Measurements from ENCODE around the gene COL2A1. TPM values are rescaled to one million over a fixed set of nuclear protein-coding genes. Genes with fewer than 3 reads are reported as not detected.

The COL2A1 gene
- total RNA-seq, 1 experiment from 2014 or later, result 201 TPM

GRCh38 chr12:48017921-48018617 lies 13.8 kb upstream of the COL2A1 start:
- intact Hi-C loops (cut with micrococcal nuclease; ENCODE audit: unreplicated experiment), result no loop called here
- Histone ChIP-seq H3K4me3 (ENCODE audit: low read depth, low read length) (no peak overlapping the region), H3K36me3 (ENCODE audit: control insufficient read depth, insufficient read depth, low read length) (no peaks in the 10 kb centered on the region), H3K27me3 (replicated peaks; ENCODE audit: control insufficient read depth, insufficient read depth, low read length) (no peaks in the 10 kb centered on the region), H3K9me3 (no peaks in the 10 kb centered on the region), H3K4me1 (peaks cover 44% of the 10 kb centered on the region)
- peaks cover 8% of the 10 kb centered on the region for H3K36me3 Mint-ChIP-seq (ENCODE audit: insufficient read depth, unreplicated experiment)
- POLR2A ChIA-PET, result interaction anchor here (0.5 kb wide), 1 partner anchor 113 kb away, joined by 4 read pairs; the partner anchor contains the start of gene VDR
- CTCF ChIA-PET, result interaction anchor here (1.0 kb wide), 1 partner anchor 47 kb away, joined by 3 read pairs; no protein-coding TSS in a partner anchor
- DNase-seq, result no peak
- no peaks in the 10 kb centered on the region for H3K9me3 Mint-ChIP-seq (ENCODE audit: unreplicated experiment)
- no peak overlapping the region for H3K4me3 Mint-ChIP-seq (ENCODE audit: unreplicated experiment)
- BruUV-seq (replicated peaks), result no TSS peak
- peaks cover 52% of the 10 kb centered on the region for H3K4me1 Mint-ChIP-seq (ENCODE audit: low read depth, unreplicated experiment)
- no peaks in the 10 kb centered on the region for H3K27me3 Mint-ChIP-seq (ENCODE audit: insufficient read depth, unreplicated experiment)
- TF ChIP-seq CTCF (IDR thresholded peaks at IDR 0.05; ENCODE audit: insufficient read depth in 1 of 2, low read depth in 1 of 2, low read length in 1 of 2, severe bottlenecking in 1 of 2, unreplicated experiment in 1 of 2), result no peak
- no peak overlapping the region for H3K27ac Mint-ChIP-seq (ENCODE audit: unreplicated experiment)

- DNase-seq, result no peak
- Mint-ChIP-seq H3K36me3 (ENCODE audit: insufficient read depth, unreplicated experiment) (peaks cover 5% of the 10 kb centered on the region), H3K9me3 (ENCODE audit: unreplicated experiment) (no peaks in the 10 kb centered on the region), H3K27ac (ENCODE audit: unreplicated experiment) (no peak overlapping the region), H3K4me1 (ENCODE audit: low read depth, unreplicated experiment) (peaks cover 46% of the 10 kb centered on the region), H3K27me3 (ENCODE audit: insufficient read depth, unreplicated experiment) (no peaks in the 10 kb centered on the region), H3K4me3 (ENCODE audit: unreplicated experiment) (no peak overlapping the region)
- H3K4me3 ChIP-seq (ENCODE audit: low read depth, low read length), result no peak overlapping the region
- H3K36me3 ChIP-seq (ENCODE audit: control insufficient read depth, insufficient read depth, low read length), result no peaks in the 10 kb centered on the region
- no peak for TF ChIP-seq CTCF (IDR thresholded peaks at IDR 0.05; ENCODE audit: insufficient read depth in 1 of 2, low read depth in 1 of 2, low read length in 1 of 2, severe bottlenecking in 1 of 2, unreplicated experiment in 1 of 2)
- POLR2A ChIA-PET, result interaction anchor here (0.5 kb wide), 1 partner anchor 112 kb away, joined by 4 read pairs; the partner anchor contains the start of gene VDR
- H3K9me3 ChIP-seq, result no peaks in the 10 kb centered on the region
- peaks cover 38% of the 10 kb centered on the region for H3K4me1 ChIP-seq
- intact Hi-C loops (cut with micrococcal nuclease; ENCODE audit: unreplicated experiment), result no loop called here
- H3K27me3 ChIP-seq (replicated peaks; ENCODE audit: control insufficient read depth, insufficient read depth, low read length), result no peaks in the 10 kb centered on the region
- CTCF ChIA-PET, result interaction anchor here (1.0 to 1.4 kb wide), 2 partner anchors 15 to 46 kb away, joined by 3 to 7 read pairs; no protein-coding TSS in a partner anchor
- no TSS peak for BruUV-seq (replicated peaks)
Measured at GRCh38 chr12:48017496-48017895, 13.2 kb upstream of the COL2A1 start.

- peaks cover 36% of the 10 kb centered on the region for H3K4me1 Mint-ChIP-seq (ENCODE audit: low read depth, unreplicated experiment)
- intact Hi-C loops (cut with micrococcal nuclease; ENCODE audit: unreplicated experiment), result no loop called here
- H3K36me3 Mint-ChIP-seq (ENCODE audit: insufficient read depth, unreplicated experiment), result no peaks in the 10 kb centered on the region
- H3K27ac Mint-ChIP-seq (ENCODE audit: unreplicated experiment), result no peak overlapping the region
- no TSS peak for BruUV-seq (replicated peaks)
- Histone ChIP-seq H3K4me1 (peaks cover 28% of the 10 kb centered on the region), H3K4me3 (ENCODE audit: low read depth, low read length) (no peak overlapping the region), H3K27me3 (replicated peaks; ENCODE audit: control insufficient read depth, insufficient read depth, low read length) (no peaks in the 10 kb centered on the region), H3K36me3 (ENCODE audit: control insufficient read depth, insufficient read depth, low read length) (no peaks in the 10 kb centered on the region), H3K9me3 (no peaks in the 10 kb centered on the region)
- H3K9me3 Mint-ChIP-seq (ENCODE audit: unreplicated experiment), result no peaks in the 10 kb centered on the region
- CTCF ChIA-PET, result interaction anchor here (0.7 to 1.4 kb wide), 3 partner anchors 14 to 116 kb away, joined by 3 to 7 read pairs (median 5); no protein-coding TSS in a partner anchor
- H3K27me3 Mint-ChIP-seq (ENCODE audit: insufficient read depth, unreplicated experiment), result no peaks in the 10 kb centered on the region
- POLR2A ChIA-PET, result interaction anchor here (0.5 kb wide), 1 partner anchor 14 kb away, joined by 3 read pairs; no protein-coding TSS in a partner anchor
- DNase-seq, result no peak
- no peak for TF ChIP-seq CTCF (IDR thresholded peaks at IDR 0.05; ENCODE audit: insufficient read depth in 1 of 2, low read depth in 1 of 2, low read length in 1 of 2, severe bottlenecking in 1 of 2, unreplicated experiment in 1 of 2)
- H3K4me3 Mint-ChIP-seq (ENCODE audit: unreplicated experiment), result no peak overlapping the region
Measured at GRCh38 chr12:48016373-48017020, 12.2 kb upstream of the COL2A1 start.
